Ovary (tissue), 9 donors: ENCODE data around the gene EFCAB6. TPM values are rescaled to one million over a fixed set of nuclear protein-coding genes. Genes with fewer than 3 reads are reported as not detected.

ENCODE experiments used
- DNase-seq, 5 donors: peaks; one replicate each; pipeline ENCODE4 v3.0.0-alpha.2; 2019 to 2020
- H3K27ac ChIP-seq, 2 donors: fragments of 200-600 bp; one replicate each; pipeline versions ENCODE4 v1.5.1 to v1.8.0; 2019 to 2022
- H3K27me3 ChIP-seq: fragments of 200-600 bp; one replicate; pipeline ENCODE4 v1.8.0; 2022
- H3K36me3 ChIP-seq: fragments of 200-600 bp; sonication (generic); one replicate; pipeline ENCODE4 v1.5.1; 2019
- H3K4me1 ChIP-seq: one replicate; pipeline ENCODE4 v1.8.1; 2013; ENCODE audit warnings: mild to moderate bottlenecking, moderate library complexity; ENCODE audit not compliant: insufficient read depth
- H3K4me3 ChIP-seq: fragments of 200-600 bp; sonication (generic); one replicate; pipeline ENCODE4 v1.5.1; 2017
- H3K9me3 ChIP-seq, 2 donors: fragments of 200-600 bp in 1 of 2; sonication (generic) in 1 of 2; one replicate each; pipeline versions ENCODE4 v1.5.1 to v1.8.1; 2013 to 2019; ENCODE audit warnings: mild to moderate bottlenecking in 1 of 2, moderate library complexity in 1 of 2
- CTCF ChIP-seq, 3 donors: fragments of 450-650 bp in 2 of 3; fragments of 200-600 bp in 1 of 3; IDR thresholded peaks; one replicate each; pipeline versions ENCODE4 v1.5.1 to v1.8.0; 2016 to 2022; ENCODE audit warnings: antibody characterized with exemption in 3 of 3, mild to moderate bottlenecking in 1 of 3
- EP300 ChIP-seq: sonication (generic); formaldehyde crosslinking; IDR thresholded peaks from one replicate; pipeline ENCODE4 v1.6.1; 2017; ENCODE audit warnings: antibody characterized with exemption
- POLR2A ChIP-seq: fragments of 450-650 bp; IDR thresholded peaks from one replicate; pipeline ENCODE4 v1.6.1; 2017; ENCODE audit warnings: antibody characterized with exemption, mild to moderate bottlenecking, moderate library complexity
- WGBS, 3 donors: extraction: QIAGEN DNeasy Blood & Tissue Kit in 1 of 3; methylation state at CpG; one replicate each; pipeline versions ENCODE4 v1.1.5 to v1.1.7; 2013 to 2017; 5-methylcytosine and 5-hydroxymethylcytosine counted together
- intact Hi-C, 4 donors: fragments of 100-400 bp; cut with DNase I; formaldehyde crosslinking; loops; one replicate each; pipeline versions ENCODE4 v1.11.0 to v1.15.1; 2022 to 2023
- polyA plus RNA-seq, 2 donors: library from polyadenylated mRNA; stranded (reverse); fragments of 200-250 nt in 1 of 2; fragments of 350-450 nt in 1 of 2; fragmentation: Illumina TruSeq in 1 of 2; extraction: RNeasy Lipid Tissue Mini Kit (QIAGEN cat#74804) in 1 of 2; gene quantifications; one replicate each; pipeline ENCODE4 v1.2.3, GENCODE V29; 2013 to 2014
- total RNA-seq, 7 donors: library from RNA; depleted of rRNA in 2 of 7; stranded (reverse); fragments of >200 nt in 2 of 7; fragmentation: NEBNext Ultra II Directional in 3 of 7; extraction: Animal tissue kit (Norgen Biotek cat#: 25700) in 3 of 7; gene quantifications; one replicate each; pipeline versions ENCODE4 v1.1.0 to v1.2.4, GENCODE V29; 2016 to 2023
- donor health status: DM: no; HTN: no; CAD: no; lungs with moderate emphysema.
- donor health status: DM: no; HTN: no; CAD: no.
- donor health status: Bipolar disorder and iron deficiency.
- donor health status: DM: yes; HTN: yes; CAD: no.
- donor health status: DM: no; HTN: no; CAD: no.
- donor health status: DM: yes; HTN: yes; CAD: no.

The EFCAB6 gene
- total and polyA plus RNA-seq, 9 donors, result 1.00 to 17.5 (median 6.7) TPM

- Histone ChIP-seq H3K27me3 (no peaks in the 10 kb centered on the region), H3K36me3 (no peaks in the 10 kb centered on the region), H3K4me3 (no peak overlapping the region), H3K9me3 (no peaks in the 10 kb centered on the region), H3K4me1 (no peaks in the 10 kb centered on the region), H3K27ac (no peak overlapping the region)
- intact Hi-C loops, result no loop called here
- TF ChIP-seq EP300, result no peak
- no peak for TF ChIP-seq CTCF (IDR thresholded peaks at IDR 0.05)
- TF ChIP-seq POLR2A, result no peak
- no peak for DNase-seq
- 58 to 60% (median 59%) methylated on average over 22 of the region's 22 CpGs for WGBS, 3 donors
Measured at GRCh38 chr22:43561415-43562178, 250.5 kb downstream of the EFCAB6 start.

- no peak for DNase-seq
- H3K9me3 ChIP-seq, result no peaks in the 10 kb centered on the region
- 90 to 93% (median 92%) methylated on average over 18 of the region's 18 CpGs for WGBS, 3 donors
Measured at GRCh38 chr22:43560651-43561050, 251.5 kb downstream of the EFCAB6 start.

GRCh38 chr22:43555561-43556515, 256.3 kb downstream of the EFCAB6 start:
- Histone ChIP-seq H3K4me1 (no peaks in the 10 kb centered on the region), H3K27ac (no peak overlapping the region), H3K9me3 (no peaks in the 10 kb centered on the region), H3K36me3 (no peaks in the 10 kb centered on the region), H3K4me3 (no peak overlapping the region), H3K27me3 (no peaks in the 10 kb centered on the region)
- no peak for DNase-seq
- WGBS, 3 donors, result 67 to 72% (median 68%) methylated on average over 11 of the region's 11 CpGs
- TF ChIP-seq EP300 (no peak), CTCF (IDR thresholded peaks at IDR 0.05) (no peak), POLR2A (no peak)
- intact Hi-C loops, result no loop called here

More at GRCh38 chr22:43560651-43561050, 251.5 kb downstream of the EFCAB6 start:
- H3K4me3 ChIP-seq, result no peak overlapping the region
- H3K27me3 ChIP-seq, result no peaks in the 10 kb centered on the region
- no peaks in the 10 kb centered on the region for H3K4me1 ChIP-seq
- no peaks in the 10 kb centered on the region for H3K36me3 ChIP-seq
- no peak overlapping the region for H3K27ac ChIP-seq
- no peak for TF ChIP-seq POLR2A
- TF ChIP-seq EP300, result no peak
- no peak for TF ChIP-seq CTCF (IDR thresholded peaks at IDR 0.05)
- intact Hi-C loops, result no loop called here

- Histone ChIP-seq H3K4me3 (no peak overlapping the region), H3K9me3 (no peaks in the 10 kb centered on the region), H3K36me3 (no peaks in the 10 kb centered on the region), H3K27me3 (no peaks in the 10 kb centered on the region), H3K4me1 (no peaks in the 10 kb centered on the region), H3K27ac (no peak overlapping the region)
- no peak for DNase-seq
- 92 to 93% (median 92%) methylated on average over 17 of the region's 17 CpGs for WGBS, 3 donors
- intact Hi-C loops, result no loop called here
- no peak for TF ChIP-seq EP300
- no peak for TF ChIP-seq POLR2A
- no peak for TF ChIP-seq CTCF (IDR thresholded peaks at IDR 0.05)
Measured at GRCh38 chr22:43554694-43555365, 257.3 kb downstream of the EFCAB6 start.
